Astrocyte (in vitro differentiated cells and primary cell): ENCODE results near the gene LYZ.

Experiments used
- EZH2 ChIP-seq: IDR thresholded peaks from 2 replicates; pipeline ENCODE4 v1.6.1; 2012; ENCODE audit warnings: mild to moderate bottlenecking, low read length, inconsistent platforms; ENCODE audit not compliant: insufficient read depth
- TF ChIP-seq, protein P1 (sequence below): IDR thresholded peaks from 2 replicates; pipeline ENCODE4 v1.5.1; 2011; ENCODE audit warnings: low read depth, mild to moderate bottlenecking, inconsistent platforms, low read length, moderate library complexity; ENCODE audit not compliant: insufficient read depth

DNA sequence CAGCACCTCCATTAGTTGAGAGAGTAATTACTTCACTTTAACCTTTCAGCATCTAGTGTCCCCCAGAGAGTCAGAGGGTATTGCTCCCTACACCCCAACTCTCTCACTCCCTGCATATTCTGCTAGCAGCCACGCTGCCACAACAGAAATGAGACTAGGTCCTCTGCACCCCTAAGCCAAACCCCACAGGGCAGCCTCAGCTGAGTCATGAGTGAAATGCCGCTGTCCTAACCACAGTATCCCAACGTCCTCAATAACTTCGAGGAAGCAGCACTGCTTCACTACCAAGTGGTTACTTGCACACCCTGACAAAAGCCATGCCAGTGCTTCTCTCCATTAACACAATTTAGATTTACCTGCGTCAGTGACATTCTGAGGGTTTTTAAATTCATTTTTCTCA is 6.9 kb upstream of the LYZ start:
- TF ChIP-seq, protein P1, sequence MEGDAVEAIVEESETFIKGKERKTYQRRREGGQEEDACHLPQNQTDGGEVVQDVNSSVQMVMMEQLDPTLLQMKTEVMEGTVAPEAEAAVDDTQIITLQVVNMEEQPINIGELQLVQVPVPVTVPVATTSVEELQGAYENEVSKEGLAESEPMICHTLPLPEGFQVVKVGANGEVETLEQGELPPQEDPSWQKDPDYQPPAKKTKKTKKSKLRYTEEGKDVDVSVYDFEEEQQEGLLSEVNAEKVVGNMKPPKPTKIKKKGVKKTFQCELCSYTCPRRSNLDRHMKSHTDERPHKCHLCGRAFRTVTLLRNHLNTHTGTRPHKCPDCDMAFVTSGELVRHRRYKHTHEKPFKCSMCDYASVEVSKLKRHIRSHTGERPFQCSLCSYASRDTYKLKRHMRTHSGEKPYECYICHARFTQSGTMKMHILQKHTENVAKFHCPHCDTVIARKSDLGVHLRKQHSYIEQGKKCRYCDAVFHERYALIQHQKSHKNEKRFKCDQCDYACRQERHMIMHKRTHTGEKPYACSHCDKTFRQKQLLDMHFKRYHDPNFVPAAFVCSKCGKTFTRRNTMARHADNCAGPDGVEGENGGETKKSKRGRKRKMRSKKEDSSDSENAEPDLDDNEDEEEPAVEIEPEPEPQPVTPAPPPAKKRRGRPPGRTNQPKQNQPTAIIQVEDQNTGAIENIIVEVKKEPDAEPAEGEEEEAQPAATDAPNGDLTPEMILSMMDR = no peak
- TF ChIP-seq EZH2 = no peak
